CD4-positive, alpha-beta T cell treated with Interleukin-2 at 100 ng/mL for 4 hours (primary cell): Measurements from ENCODE around the gene PARD6A.
A peak's percentile ranks its signal among the peaks of the same experiment; 100 is the strongest.

Source experiments
- DNase-seq: peaks from one replicate; pipeline ENCODE4 v3.0.0-alpha.2; 2020; ENCODE audit warnings: low spot score

Gene PARD6A

GRCh38 chr16:67694611-67695010, 33.9 kb downstream of the PARD6A start:
- no peak for DNase-seq

- DNase-seq = no peak
Measured at GRCh38 chr16:67697422-67698185, 36.8 kb downstream of the PARD6A start.

- DNase-seq = no peak
Measured at GRCh38 chr16:67699265-67699664, 38.5 kb downstream of the PARD6A start.

GRCh38 chr16:67701420-67701819, 40.7 kb downstream of the PARD6A start:
- DNase-seq = no peak

DNA sequence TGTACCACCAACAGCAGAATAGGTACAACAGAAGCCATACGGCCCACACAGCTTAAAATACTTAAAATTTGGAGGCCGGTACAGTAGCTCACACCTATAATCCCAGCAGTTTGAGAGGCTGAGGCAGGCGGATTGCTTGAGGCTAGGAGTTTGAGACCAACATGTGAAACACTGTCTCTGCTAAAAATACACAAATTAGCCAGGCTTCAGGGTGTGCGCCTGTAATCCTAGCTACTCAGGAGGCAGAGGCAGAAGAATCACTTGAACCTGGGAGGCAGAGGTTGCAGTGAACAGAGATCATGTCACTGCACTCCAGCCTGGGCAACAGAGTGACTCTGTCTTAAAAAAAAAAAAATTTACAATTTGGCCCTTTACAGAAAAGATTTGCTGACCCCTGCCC, 41.4 kb downstream of the PARD6A start:
- DNase-seq = no peak

GRCh38 chr16:67703626-67704025, 42.9 kb downstream of the PARD6A start:
- peak; percentile 6 for DNase-seq

GRCh38 chr16:67704110-67704509, 43.4 kb downstream of the PARD6A start:
- DNase-seq = no peak

GRCh38 chr16:67707210-67707609, 46.5 kb downstream of the PARD6A start:
- no peak for DNase-seq

DNA sequence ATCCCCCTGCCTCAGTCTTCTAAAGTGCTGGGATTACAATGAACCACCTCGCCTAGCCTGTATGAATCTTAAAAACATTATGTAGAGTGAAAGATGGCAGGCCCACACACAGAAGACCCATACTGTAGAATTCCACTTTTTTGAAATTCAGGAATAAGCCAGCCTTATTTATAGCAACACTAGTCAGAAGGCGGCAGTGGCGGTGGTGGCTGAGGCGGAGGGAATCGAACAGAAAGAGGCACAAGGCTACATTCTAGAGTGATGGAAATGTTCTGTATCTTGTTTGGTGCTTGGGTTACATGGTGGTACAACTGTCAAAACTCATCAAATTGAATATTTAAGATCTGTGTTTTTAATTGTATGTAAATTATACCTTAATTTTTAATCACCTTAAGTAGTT, 47.0 kb downstream of the PARD6A start:
- no peak for DNase-seq

DNA sequence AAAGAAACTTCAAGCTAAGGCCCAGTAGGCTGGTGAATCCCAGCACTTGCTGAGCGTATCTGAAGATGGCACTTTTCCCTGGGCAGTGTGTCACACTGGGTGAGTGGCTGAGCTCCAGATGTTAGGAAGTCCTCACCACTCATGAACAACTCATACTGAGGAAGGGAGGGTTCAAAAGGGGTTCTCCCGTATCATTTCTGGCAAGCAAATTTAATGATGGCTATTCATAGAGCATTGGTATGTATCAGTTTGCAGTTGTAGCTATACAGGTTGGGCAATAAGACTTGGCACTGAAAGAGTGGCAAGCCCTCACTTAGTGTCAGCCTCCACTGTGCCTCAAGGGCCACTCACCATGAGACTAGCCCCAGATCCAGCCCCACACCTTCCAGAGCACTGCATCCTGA, 47.6 kb downstream of the PARD6A start:
- no peak for DNase-seq

GRCh38 chr16:67709050-67709449, 48.3 kb downstream of the PARD6A start:
- DNase-seq = no peak

GRCh38 chr16:67710607-67711006, 49.8 kb downstream of the PARD6A start:
- DNase-seq = no peak
